ENCODE data around the gene B4GALNT4.
A peak's percentile ranks its signal among the peaks of the same experiment; 100 is the strongest.
"Not testable (repeated sequence)": the region's sequence is repeated elsewhere in the genome, so short reads cannot be mapped to it uniquely, and the experiment has no call there.

Gene B4GALNT4

GRCh38 chr11:373716-374551 is 4.6 kb downstream of the B4GALNT4 start:
- DNase-seq = peak in 36 of 56 donors; percentile 16 to 73 (median 41)

GRCh38 chr11:375065-376025 is 6.0 kb downstream of the B4GALNT4 start:
- no peak for DNase-seq

GRCh38 chr11:376531-377173 is 7.4 kb downstream of the B4GALNT4 start:
- no peak for DNase-seq

GRCh38 chr11:377174-377865 is 8.0 kb downstream of the B4GALNT4 start:
- no peak for DNase-seq

GRCh38 chr11:377883-378500 is 8.7 kb downstream of the B4GALNT4 start:
- DNase-seq = no peak

GRCh38 chr11:379205-380094 is 10.2 kb downstream of the B4GALNT4 start:
- no peak for DNase-seq

GRCh38 chr11:380095-380480 is 10.8 kb downstream of the B4GALNT4 start:
- DNase-seq = no peak

GRCh38 chr11:380491-380890 is 11.2 kb downstream of the B4GALNT4 start:
- DNase-seq = no peak

GRCh38 chr11:380996-381395 is 11.7 kb downstream of the B4GALNT4 start:
- DNase-seq = no peak

- peak in 1 of 56 donors; percentile 19 for DNase-seq
These were observed 12.3 kb downstream of the B4GALNT4 start for GRCh38 chr11:381501-382072.

GRCh38 chr11:382081-382629 is 12.9 kb downstream of the B4GALNT4 start:
- no peak for DNase-seq

GRCh38 chr11:383431-383830 is 14.1 kb downstream of the B4GALNT4 start:
- no peak for DNase-seq

GRCh38 chr11:384511-384910 is 15.2 kb downstream of the B4GALNT4 start:
- no peak for DNase-seq

- no peak for DNase-seq
These were observed 16.5 kb downstream of the B4GALNT4 start for GRCh38 chr11:385594-386351.

GRCh38 chr11:386483-386882 is 17.2 kb downstream of the B4GALNT4 start:
- DNase-seq = no peak

GRCh38 chr11:387193-387793 is 18.0 kb downstream of the B4GALNT4 start:
- DNase-seq = no peak

- not testable (repeated sequence) for DNase-seq
These were observed 20.1 kb downstream of the B4GALNT4 start for GRCh38 chr11:389369-389768.

- no peak for DNase-seq
These were observed 20.9 kb downstream of the B4GALNT4 start for GRCh38 chr11:390175-390574.

Measured in nucleus accumbens (tissue), 56 donors.